Stimulated activated CD4-positive, alpha-beta T cell treated with anti-CD3 and anti-CD28 coated beads, Interleukin-2, amount 100 ng/mL, for 4 hours (primary cell): ENCODE data around the gene MECR.

Experiments
- DNase-seq: peaks from one replicate; pipeline ENCODE4 v3.0.0-alpha.2; 2020; ENCODE audit warnings: low read depth

The MECR gene

DNA sequence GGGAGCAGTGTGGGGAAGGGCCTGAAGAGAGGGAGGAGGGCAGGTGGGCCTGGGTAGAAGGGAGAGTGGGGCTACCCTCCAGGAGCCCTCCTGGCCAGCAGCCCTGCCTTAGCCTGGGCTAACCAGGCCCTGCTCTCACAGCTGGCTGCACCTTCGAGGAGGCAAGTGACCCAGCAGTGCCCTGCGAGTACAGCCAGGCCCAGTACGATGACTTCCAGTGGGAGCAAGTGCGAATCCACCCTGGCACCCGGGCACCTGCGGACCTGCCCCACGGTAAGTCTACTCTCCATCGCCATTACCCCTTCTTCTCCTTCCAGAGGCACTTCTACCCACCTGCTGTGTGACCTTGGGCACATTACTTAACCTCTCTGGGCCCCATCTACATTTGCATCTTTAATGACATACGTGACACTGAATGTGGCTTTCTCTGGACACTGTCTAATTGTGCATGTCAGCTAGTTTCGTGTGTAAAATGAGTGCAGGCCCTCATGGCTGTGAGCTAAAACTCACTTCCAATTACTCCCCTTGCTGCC, 24.5 kb upstream of the MECR start:
- DNase-seq, result no peak

- no peak for DNase-seq
Measured at GRCh38 chr1:29254346-29254745, 23.6 kb upstream of the MECR start.

GRCh38 chr1:29253180-29253579, 22.4 kb upstream of the MECR start:
- no peak for DNase-seq

DNA sequence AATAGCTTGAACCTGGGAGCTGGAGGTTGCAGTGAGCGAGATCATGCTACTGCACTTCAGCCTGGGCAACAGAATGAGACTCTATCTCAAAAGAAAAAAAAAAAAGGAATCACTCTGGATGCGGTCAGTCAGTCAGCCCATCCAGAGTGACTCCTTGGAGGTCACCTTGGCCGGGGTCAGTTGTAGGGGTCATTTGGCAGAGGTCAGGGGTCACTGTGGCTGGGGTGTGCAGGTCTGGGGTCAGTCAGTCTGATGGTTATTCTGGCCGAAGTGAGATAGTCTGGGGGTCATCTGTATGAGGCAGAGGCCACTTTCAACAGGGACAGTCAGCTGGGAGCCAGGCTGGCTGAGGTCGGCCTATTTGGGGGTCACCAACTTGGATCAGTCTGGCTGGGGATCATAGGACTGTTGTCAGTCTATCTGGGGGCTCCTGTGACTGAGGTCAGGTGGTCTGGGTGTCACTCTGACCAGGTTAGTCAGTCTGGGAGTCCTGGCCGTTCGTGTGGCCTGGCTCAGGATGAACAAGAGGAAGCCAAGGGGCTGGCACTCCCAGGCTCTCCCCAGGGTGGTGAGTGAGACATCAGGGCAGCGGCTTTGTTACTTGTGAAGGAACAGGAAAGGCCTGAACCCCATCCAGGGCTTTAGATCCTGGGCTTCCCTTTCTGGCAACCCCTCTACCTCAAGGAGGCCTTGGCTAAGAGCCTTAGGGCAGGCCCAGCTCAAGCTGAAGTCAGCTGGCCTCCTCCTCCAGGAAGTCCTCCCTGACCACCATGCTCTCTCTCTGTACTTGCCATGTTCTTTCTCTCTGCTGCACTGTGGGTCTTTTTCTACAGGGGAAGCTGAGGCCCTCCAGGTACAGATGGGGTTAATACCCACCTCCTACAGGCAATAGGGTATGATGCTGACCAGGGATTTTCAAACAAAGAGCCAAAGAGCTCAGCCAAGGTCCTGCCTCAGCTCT, 20.7 kb upstream of the MECR start:
- no peak for DNase-seq

DNA sequence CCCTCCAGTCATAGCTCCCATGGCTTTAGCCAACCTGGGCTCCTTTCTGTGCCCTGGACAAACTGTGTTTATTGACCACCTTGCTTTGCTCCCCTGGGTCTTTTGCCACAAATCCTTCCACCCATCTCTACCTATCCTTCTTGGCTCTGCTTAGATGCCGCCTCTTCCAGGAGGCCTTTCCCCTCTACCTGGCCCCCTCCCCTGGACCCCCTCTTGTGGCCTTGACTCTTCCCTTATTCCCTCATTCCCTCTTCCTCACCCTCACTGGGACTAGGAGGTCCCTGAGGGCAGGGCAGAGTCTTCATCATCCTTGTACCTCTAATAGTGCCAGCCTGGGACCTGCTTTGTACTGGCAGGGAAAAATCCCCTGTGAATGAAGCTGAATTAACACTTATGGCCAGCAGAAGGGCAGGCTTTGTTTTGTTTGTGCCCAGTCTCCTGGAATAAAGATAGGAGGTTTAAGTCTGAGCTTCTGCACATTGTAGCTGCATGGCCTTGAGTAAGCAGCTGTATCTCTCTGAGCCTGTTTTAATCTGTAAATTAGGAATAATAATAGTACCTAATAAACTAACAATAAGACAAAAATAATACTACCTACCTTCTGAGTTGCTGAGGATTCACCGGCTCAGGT, 19.3 kb upstream of the MECR start:
- no peak for DNase-seq

- no peak for DNase-seq
Measured at GRCh38 chr1:29249170-29249691, 18.5 kb upstream of the MECR start.

- no peak for DNase-seq
Measured at GRCh38 chr1:29248409-29248808, 17.7 kb upstream of the MECR start.

DNA sequence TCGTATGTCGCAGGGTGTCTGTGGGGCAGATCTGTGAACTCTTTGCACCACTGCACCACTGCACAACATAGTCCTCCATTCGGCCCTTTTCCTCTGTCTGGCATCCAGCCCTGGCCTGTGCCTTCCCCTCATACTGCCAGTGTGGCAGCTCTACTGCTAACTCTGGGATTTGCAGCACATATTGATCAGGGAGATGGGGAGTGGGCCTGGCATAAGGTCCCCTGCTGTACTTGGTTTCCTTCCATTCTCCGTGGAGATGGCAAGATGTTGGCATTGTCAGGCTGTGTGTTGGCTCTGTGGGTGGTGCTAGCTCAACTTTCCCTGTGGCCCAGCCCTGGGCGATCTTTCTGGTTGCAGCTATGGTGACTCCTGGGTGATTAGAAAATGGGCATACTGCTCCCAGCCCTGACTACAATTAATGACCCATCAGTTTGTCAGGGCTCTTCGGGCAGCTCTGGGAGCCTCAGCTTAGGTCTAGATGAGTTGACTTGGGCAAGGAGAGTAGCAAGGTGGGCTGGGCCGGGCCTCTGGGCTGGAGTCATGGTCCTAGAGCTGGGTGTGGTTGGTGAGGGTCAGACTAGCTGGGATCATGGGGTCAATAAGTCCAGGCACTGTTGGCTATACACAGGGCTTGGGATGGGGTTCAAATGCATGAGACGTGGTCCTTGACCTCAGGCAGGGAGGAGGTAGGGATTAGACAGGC, 17.0 kb upstream of the MECR start:
- no peak for DNase-seq

GRCh38 chr1:29247044-29247443, 16.3 kb upstream of the MECR start:
- no peak for DNase-seq

- no peak for DNase-seq
Measured at GRCh38 chr1:29245876-29246275, 15.1 kb upstream of the MECR start.

DNA sequence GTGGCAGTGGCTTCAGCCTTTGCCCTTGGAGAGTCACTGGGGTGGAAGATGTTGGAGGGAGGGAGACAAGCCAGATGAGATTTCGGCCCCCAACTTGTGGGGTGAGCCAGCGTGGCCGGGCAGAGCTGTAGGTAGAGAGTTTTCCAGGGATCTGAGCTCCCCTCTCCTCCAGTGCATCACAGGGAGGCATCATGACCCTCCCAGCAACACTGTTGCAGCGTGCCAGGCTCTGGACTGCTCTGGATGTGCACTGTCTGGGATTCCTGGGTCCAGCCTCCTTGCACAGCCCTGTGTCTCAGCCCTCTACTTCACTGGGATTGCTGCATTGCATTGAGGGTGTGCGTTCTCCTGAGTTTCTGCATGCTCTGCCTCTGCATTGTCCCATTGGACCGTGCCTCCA, 14.5 kb upstream of the MECR start:
- no peak for DNase-seq

GRCh38 chr1:29243871-29244200, 13.1 kb upstream of the MECR start:
- no peak for DNase-seq

- no peak for DNase-seq
Measured at GRCh38 chr1:29243023-29243870, 12.5 kb upstream of the MECR start.

GRCh38 chr1:29240986-29241385, 10.3 kb upstream of the MECR start:
- no peak for DNase-seq

- no peak for DNase-seq
Measured at GRCh38 chr1:29240400-29240837, 9.7 kb upstream of the MECR start.

DNA sequence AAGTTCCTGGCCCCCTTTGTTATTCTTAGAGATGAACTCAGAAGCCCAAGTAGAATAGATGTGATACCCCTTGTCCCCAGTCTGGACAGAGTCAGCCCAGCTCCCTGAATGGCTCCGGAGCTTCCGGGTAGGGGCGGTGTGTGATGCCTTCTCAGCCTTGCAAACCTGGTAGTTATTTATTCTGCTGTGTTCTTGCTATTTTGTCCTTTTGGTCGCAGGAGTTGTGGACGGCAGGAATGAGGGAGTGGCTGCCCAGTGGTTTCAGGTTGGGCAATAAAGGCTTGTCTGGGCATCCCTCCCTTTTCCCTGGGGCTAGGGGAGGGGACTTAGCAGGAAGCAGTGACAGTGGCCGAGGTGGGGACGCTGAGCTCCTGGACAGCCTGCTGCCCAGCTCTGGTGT, 8.4 kb upstream of the MECR start:
- DNase-seq, result no peak

DNA sequence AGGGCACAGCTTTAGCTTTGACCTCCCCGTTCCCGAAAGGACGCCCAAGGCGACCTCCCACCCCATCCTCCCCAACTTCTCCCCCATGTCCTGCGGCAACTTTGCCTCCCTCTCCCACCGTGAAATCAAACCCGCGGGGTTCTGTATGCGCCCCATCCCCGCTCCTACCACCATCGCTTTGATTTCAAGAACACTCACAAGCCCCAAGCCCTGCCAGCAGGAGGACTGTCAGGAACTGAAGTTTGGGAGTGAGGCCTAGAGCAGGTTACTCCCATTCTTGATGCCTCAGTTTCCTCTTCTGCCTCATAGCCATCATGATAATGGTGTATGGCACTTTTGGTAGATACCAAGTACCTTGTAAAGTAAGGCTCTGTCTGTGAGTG, 7.9 kb upstream of the MECR start:
- no peak for DNase-seq

DNA sequence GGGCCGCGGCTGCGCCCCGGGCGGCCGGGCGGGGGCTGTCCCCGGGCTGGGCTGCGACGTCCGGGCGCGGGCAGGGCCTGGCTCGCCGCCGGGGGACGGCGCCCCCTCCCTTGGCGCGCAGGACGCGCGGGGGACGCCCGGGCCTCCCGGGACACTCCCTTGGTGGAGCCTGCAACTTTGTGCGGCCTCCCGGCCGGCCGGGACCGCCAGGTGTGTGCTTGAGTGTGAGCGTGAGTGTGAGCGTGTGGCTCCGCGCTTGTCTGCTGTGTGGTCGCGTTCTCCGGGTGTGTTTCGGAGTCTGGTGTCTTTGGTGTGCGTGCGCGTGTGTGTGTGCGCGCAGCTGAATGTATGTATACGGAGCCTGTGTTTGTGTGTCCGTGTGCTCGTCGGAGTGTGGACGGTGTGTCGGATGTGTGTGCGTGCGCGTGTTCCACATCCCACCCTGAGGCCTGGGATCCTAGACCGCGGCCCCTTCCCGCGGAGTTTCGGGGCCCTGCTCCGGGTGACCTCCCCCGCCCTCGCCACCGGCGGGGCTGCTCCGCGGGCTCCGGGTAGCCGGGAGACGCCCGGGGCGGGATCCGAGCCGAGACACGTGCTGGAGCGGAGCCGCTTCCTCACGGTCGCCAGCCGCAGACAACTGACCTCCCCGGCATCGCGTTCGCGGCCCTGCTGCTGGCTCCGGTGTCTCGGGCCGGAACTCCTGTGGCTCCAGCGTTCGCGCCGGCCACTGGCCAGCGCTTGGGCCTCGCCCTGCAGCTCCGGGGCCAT, 7.3 kb upstream of the MECR start:
- no peak for DNase-seq

DNA sequence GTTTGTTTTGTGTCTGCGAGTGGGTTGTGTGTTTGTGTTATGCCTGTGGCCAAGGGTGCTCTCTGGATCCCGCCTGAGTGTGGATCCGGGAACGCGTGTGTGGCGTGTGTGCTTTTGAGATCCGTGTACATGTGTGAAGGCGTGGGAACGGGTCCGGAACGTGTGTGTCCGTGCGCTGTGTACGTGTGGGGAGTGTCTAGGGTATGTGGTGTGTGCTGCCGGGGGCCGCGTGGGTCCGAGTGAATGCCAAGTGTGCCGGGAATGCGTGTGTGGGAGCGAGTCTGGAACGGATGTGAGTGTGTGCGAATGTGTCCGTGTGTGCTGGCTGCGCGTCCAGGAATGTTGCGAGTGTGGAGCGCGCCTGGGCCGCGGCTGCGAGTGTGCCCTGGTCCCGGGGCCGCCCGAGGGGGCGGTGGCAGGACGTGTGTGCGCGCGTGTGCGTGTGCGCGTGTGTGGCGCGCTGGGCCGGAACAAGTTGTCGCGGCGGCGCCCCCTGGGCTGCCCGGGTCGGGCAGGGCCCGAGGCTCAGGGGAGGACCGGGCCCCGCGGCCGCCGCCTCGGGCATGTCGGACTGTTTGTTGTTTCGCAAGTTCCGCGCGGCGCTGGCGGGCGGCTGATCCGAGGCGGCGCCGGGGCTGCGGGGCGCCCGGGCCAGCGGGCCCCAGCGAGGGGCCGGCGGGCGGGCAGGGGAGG, 6.5 kb upstream of the MECR start:
- DNase-seq, result no peak

DNA sequence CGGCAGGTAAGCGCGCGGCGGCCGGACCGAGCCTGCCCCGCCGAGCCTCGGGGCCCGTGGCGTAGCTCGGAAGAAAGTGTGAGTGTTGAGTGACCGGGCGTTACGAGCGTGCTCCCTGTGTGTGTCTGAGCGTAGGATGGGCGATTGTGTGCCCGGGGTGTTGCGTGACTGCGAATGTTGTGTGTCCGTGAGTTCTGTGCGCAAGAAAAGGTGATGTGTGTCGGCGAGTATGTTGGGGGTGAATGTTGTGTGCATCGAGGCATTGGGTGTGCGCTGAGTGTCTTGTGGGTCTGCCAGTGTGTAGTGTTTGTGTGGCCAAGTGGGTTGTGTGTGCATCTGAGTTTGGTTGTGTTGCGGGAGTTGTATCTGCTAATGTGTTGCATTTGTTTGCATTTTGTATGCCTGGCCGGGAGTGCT, 6.0 kb upstream of the MECR start:
- DNase-seq, result no peak
